Subcutaneous abdominal adipose tissue (tissue), 5 donors: ENCODE results near the gene ILDR1.

Source experiments
- H3K27ac ChIP-seq: one replicate; pipeline ENCODE4 v1.7.0; 2013; ENCODE audit warnings: low read depth, mild to moderate bottlenecking, inconsistent platforms, low read length, moderate library complexity
- H3K27me3 ChIP-seq, 5 donors: one replicate each; pipeline ENCODE4 v1.7.0; 2013; ENCODE audit warnings: low read length in 5 of 5, inconsistent platforms in 1 of 5; ENCODE audit not compliant: control insufficient read depth in 5 of 5, insufficient read depth in 4 of 5
- H3K36me3 ChIP-seq, 5 donors: one replicate each; pipeline ENCODE4 v1.7.0; 2013; ENCODE audit warnings: low read length in 5 of 5; ENCODE audit not compliant: control insufficient read depth in 5 of 5, insufficient read depth in 5 of 5
- H3K4me1 ChIP-seq, 5 donors: one replicate each; pipeline ENCODE4 v1.7.0; 2013; ENCODE audit warnings: low read length in 5 of 5, mild to moderate bottlenecking in 3 of 5, moderate library complexity in 1 of 5; ENCODE audit not compliant: control insufficient read depth in 5 of 5, insufficient read depth in 5 of 5
- H3K4me3 ChIP-seq, 5 donors: one replicate each; pipeline ENCODE4 v1.7.0; 2013; ENCODE audit warnings: low read length in 5 of 5, low read depth in 1 of 5
- H3K9ac ChIP-seq, 5 donors: one replicate each; pipeline ENCODE4 v1.7.0; 2013; ENCODE audit warnings: low read length in 5 of 5, mild to moderate bottlenecking in 4 of 5, moderate library complexity in 3 of 5
- H3K9me3 ChIP-seq, 5 donors: one replicate each; pipeline ENCODE4 v1.7.0; 2013; ENCODE audit warnings: low read length in 5 of 5; ENCODE audit not compliant: control insufficient read depth in 5 of 5
- donor health status: healthy.
- donor health status: healthy.
- donor health status: healthy.
- donor health status: healthy.
- donor health status: healthy.

ILDR1 gene

DNA sequence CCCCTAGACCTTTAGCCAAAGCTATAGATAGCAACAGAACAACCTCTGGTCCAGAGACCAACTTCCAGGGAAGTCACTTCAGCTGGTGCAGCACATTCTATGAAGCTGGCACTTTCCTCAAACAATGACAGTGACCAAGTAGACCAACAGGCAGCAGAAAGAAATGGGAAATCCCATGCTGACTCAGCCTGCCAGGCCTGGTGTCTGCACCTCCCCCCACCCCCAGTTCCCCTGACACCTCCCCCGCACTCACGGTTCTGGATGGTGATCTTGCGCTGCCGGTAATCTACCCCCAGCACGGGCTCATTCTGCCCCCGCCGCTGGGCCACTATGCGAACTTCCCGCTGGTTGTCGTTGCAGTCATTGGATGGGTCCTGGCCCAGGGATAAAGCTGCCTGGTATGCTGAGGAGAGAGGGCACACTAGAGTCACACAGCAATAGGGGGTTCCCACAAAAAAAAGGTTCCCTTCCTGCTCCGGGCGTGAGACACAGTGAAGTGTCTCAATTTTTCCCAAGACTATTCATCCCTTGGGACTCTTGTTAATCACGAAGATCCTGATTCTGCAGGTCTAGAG is 17.0 kb downstream of the ILDR1 start:
- Histone ChIP-seq H3K9ac (no peak overlapping the region), H3K9me3 (peaks cover 0 to 2% (median 0%) of the 10 kb centered on the region in 5 donors), H3K27ac (no peak overlapping the region), H3K36me3 (no peaks in the 10 kb centered on the region), H3K4me1 (peaks cover 0 to 5% (median 0%) of the 10 kb centered on the region in 5 donors), H3K4me3 (no peak overlapping the region), H3K27me3 (peaks cover 0 to 5% (median 0%) of the 10 kb centered on the region in 5 donors)

DNA sequence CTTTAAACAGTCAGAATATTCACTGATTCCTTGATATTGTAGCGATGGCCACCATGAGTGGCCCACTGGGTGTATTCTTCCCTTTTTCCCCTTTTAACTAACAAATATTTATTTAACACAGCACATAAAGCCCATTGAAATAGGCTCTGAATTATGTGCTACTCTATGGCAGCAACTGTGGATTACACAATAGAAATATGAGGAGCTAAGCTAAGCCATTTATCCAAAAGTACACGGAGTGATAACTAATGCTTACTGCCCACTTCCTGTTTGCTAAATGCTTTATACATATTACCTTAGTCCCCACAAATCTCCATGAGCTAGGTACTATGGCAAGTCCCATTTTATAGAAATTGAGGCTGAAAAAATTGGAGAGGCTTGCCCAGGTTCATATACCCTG is 17.9 kb downstream of the ILDR1 start:
- H3K36me3 ChIP-seq: no peaks in the 10 kb centered on the region
- peaks cover 0 to 5% (median 0%) of the 10 kb centered on the region in 5 donors for H3K4me1 ChIP-seq
- peaks cover 0 to 5% (median 0%) of the 10 kb centered on the region in 5 donors for H3K27me3 ChIP-seq
- no peak overlapping the region for H3K27ac ChIP-seq
- no peak overlapping the region for H3K4me3 ChIP-seq
- peaks cover 0 to 2% (median 0%) of the 10 kb centered on the region in 5 donors for H3K9me3 ChIP-seq
- no peak overlapping the region for H3K9ac ChIP-seq

DNA sequence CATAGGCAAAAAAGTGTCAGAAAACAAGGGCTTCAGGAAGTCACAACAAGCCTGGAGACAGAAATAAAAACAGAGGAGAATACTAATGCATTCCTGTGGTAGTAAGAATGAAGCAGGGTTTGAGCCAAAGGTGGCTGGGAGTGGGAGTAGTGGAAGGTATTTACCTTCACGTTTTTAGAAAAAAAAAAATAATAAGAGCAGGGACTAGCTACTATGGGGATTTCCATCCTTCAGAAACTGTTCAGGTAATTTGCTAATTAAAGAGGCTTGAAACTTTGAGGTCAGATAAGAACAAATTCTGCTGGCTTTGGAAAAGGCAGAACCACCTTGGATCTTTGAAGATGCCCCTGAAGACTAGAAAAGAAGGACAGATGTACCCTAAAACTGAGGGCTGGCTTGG is 18.4 kb downstream of the ILDR1 start:
- Histone ChIP-seq H3K9ac (no peak overlapping the region), H3K27me3 (peaks cover 0 to 5% (median 0%) of the 10 kb centered on the region in 5 donors), H3K4me3 (no peak overlapping the region), H3K27ac (no peak overlapping the region), H3K4me1 (peaks cover 0 to 7% (median 0%) of the 10 kb centered on the region in 5 donors), H3K9me3 (peaks cover 0 to 2% (median 0%) of the 10 kb centered on the region in 5 donors), H3K36me3 (no peaks in the 10 kb centered on the region)

DNA sequence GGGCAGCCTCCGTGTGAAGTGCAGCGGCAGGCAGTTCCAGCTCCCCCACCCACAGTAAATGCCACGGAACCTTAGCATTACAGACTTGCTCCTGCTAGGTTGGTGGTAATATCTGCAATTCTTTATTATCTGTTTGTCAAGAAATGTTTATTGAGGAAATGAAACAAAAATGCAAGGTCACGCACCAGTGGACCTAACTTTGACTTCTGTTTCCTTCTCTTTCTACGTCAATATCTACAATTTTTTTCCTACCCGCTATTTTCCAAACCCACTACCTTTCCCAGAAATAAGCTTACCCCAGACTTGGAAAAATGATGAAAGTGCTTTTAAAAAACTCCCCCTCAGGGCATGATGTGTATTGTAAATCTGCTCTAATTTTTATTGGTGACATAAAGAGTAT is 18.9 kb downstream of the ILDR1 start:
- Histone ChIP-seq H3K9ac (no peak overlapping the region), H3K4me1 (peaks cover 0 to 9% (median 0%) of the 10 kb centered on the region in 5 donors), H3K27ac (no peak overlapping the region), H3K4me3 (no peak overlapping the region), H3K27me3 (peaks cover 0 to 5% (median 0%) of the 10 kb centered on the region in 5 donors), H3K36me3 (no peaks in the 10 kb centered on the region), H3K9me3 (peaks cover 0 to 2% (median 0%) of the 10 kb centered on the region in 5 donors)

DNA sequence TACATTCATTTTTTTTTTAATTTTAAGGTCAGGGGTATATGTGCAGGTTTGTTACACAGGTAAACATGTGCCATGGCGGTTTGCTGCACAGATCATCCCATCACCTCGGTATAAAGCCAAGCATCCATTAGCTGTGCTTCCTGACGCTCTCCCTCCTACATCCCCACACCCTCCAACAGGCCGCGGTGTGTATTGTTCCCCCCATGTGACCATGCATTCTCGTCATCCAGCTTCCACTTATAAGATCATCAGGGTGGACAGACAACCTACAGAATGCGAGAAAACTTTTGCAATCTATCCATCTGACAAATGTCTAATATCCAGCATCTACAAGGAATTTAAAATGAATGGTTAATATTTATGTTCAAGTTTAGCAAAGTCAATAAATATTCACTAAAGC is 19.4 kb downstream of the ILDR1 start:
- peaks cover 0 to 10% (median 0%) of the 10 kb centered on the region in 5 donors for H3K4me1 ChIP-seq
- H3K4me3 ChIP-seq: no peak overlapping the region
- no peak overlapping the region for H3K27ac ChIP-seq
- H3K9ac ChIP-seq: no peak overlapping the region
- H3K9me3 ChIP-seq: peaks cover 0 to 2% (median 0%) of the 10 kb centered on the region in 5 donors
- no peaks in the 10 kb centered on the region for H3K36me3 ChIP-seq
- H3K27me3 ChIP-seq: peaks cover 0 to 5% (median 0%) of the 10 kb centered on the region in 5 donors

DNA sequence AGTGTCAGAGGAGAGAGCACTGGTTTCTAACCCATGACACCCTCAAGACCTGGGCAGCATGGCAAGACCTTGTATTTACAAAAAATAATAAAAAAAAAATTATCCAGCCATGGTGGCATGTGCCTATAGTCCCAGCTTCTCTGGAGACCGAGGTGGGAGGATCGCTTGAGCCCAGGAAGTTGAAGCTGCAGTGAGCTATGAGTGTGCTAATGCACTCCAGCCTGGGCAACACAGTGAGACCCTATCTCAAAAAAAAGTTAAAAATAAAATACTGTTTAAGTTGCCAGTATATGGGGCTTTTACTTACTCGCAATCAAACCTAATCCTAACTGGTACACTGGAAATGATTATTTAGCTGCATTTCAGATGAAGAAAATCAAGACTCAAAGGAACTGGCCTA is 20.2 kb downstream of the ILDR1 start:
- Histone ChIP-seq H3K27me3 (peaks cover 0 to 5% (median 0%) of the 10 kb centered on the region in 5 donors), H3K4me3 (no peak overlapping the region), H3K9ac (no peak overlapping the region), H3K27ac (no peak overlapping the region), H3K36me3 (no peaks in the 10 kb centered on the region), H3K9me3 (no peaks in the 10 kb centered on the region), H3K4me1 (peaks cover 0 to 16% (median 3%) of the 10 kb centered on the region in 5 donors)

DNA sequence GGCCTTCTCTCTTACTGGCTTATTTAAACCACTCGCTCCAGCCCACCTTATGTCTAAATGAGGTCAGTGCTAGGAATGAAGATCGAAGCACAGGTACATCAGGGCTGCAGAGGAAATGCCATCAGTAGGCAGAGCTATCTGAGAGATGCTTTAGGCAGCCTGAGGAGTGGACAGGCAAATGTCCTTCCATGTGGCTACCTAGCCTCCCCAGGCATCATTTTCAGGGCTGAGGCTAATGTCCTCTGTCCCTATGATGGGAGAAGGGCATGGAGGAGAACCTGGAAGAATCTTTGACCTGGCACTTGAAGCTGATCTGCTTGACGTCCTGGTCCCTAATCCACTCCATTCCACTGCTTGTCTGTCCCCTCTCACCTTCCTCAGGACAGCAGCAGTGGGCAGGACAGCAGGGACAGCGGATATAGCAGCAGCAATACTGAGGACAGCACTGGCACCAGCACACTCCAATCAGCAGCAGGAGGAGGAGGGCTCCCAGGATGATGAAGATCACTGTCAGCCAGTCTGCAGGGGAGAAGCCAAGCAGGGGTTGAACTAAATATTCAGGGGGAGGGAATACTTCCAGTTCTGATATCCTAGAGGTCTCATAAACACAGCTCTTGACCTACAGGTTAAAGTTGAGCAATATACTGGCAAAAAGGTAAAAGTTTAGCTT is 21.0 kb downstream of the ILDR1 start:
- Histone ChIP-seq H3K4me3 (no peak overlapping the region), H3K9me3 (no peaks in the 10 kb centered on the region), H3K9ac (no peak overlapping the region), H3K27me3 (peaks cover 0 to 5% (median 0%) of the 10 kb centered on the region in 5 donors), H3K4me1 (peaks cover 0 to 23% (median 9%) of the 10 kb centered on the region in 5 donors), H3K36me3 (no peaks in the 10 kb centered on the region), H3K27ac (no peak overlapping the region)

DNA sequence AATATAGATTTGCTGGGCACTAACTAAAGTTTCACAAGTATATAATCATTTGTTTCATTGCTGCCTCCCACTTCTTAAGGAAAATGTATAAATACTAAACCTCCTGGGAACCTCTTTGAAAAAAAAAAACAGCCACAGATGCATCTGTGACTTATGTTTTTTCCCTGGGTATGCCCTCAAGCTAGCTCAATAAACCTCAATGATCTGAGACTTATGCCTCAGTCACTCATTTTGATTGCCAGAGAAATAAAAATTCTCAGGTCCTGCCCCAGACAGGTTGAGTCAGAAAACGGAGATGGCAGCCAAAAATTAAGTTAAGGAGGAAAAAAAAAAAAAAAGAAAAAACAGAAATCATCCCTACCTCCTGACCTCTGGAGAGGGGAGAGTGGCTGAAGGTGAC is 22.1 kb downstream of the ILDR1 start:
- Histone ChIP-seq H3K4me3 (no peak overlapping the region), H3K36me3 (no peaks in the 10 kb centered on the region), H3K27ac (no peak overlapping the region), H3K4me1 (peaks cover 0 to 34% (median 19%) of the 10 kb centered on the region in 5 donors), H3K9me3 (no peaks in the 10 kb centered on the region), H3K9ac (no peak overlapping the region), H3K27me3 (peaks cover 0 to 5% (median 0%) of the 10 kb centered on the region in 5 donors)

DNA sequence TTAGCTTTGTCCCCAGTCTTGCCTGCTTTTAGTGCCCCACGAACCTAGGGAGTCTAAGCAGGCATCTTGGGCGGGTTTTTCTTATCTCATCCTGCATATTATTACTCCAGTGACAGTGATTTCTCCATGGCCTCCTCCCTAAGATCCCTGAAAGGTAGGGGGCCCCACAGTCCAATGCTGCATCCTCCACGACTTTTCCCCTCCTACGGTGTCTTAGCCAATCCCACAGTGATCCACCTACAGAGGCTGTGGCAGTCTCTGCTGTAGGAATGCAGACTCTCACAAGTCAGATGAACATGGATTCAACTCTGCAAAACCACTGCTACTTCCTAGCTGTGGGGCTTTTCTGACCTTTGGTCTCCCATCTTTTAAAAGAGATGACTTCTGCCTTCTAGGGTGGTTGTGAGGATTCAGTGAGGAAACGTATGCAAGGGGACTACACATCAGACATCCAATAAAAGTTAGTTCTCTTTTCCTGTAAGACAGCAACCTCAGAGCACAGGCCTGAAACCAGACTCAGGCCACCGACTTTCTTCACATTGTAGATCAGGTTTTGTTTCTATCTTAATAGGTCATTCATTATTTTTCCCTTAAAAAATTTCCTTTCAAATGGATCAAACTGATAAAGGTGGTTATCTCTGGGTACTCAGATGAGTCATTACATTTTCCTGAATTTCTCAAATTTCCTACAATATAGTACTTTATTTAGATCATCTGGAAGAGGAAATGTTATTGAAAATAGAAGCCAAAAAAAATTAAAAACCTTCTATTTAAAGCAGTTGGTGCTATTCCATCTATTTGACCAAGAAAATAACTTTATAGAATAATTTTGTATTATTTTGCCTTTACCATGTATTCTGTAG is 23.2 kb downstream of the ILDR1 start:
- no peaks in the 10 kb centered on the region for H3K9me3 ChIP-seq
- no peak overlapping the region for H3K9ac ChIP-seq
- no peak overlapping the region for H3K4me3 ChIP-seq
- H3K4me1 ChIP-seq: peaks cover 0 to 35% (median 19%) of the 10 kb centered on the region in 5 donors
- no peak overlapping the region for H3K27ac ChIP-seq
- H3K36me3 ChIP-seq: no peaks in the 10 kb centered on the region
- H3K27me3 ChIP-seq: peaks cover 0 to 5% (median 0%) of the 10 kb centered on the region in 5 donors
